GM18520 (cell line): ENCODE measurements around the gene DNAJC25.
"Not testable (repeated sequence)": the region's sequence is repeated elsewhere in the genome, so short reads cannot be mapped to it uniquely, and the experiment has no call there.

Experiments used
- ATAC-seq: cut with Tn5 transposase; IDR thresholded peaks from one replicate; pipeline ENCODE4 v1.9.1; 2021; ENCODE audit not compliant: unreplicated experiment

DNAJC25 gene

DNA sequence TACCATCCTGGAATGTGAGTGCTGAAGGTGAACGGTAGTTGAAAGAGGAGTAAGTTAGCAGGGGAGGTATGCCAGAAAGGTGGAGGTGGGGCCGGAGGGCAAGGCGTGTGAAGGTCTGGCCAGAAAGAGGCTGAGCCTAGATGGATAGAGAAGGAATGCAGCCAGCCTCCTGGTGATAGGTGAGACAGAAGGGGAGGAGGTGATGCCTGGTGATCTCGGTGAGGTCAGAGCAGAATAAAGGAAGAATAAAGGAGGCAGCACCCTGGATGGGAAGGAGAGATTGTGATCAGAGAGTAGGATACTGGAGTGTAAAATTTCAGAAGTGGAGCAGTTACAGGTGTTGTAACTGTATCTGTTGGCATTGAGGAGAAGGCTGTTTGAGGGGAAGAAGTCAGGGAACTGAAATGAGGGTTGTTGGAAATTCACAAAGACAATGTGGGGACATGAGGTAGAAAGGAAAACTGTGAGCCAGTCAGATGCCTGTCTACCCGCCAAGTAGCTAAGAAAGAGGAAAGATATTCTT lies 32.2 kb downstream of the DNAJC25 start:
- no peak for ATAC-seq

DNA sequence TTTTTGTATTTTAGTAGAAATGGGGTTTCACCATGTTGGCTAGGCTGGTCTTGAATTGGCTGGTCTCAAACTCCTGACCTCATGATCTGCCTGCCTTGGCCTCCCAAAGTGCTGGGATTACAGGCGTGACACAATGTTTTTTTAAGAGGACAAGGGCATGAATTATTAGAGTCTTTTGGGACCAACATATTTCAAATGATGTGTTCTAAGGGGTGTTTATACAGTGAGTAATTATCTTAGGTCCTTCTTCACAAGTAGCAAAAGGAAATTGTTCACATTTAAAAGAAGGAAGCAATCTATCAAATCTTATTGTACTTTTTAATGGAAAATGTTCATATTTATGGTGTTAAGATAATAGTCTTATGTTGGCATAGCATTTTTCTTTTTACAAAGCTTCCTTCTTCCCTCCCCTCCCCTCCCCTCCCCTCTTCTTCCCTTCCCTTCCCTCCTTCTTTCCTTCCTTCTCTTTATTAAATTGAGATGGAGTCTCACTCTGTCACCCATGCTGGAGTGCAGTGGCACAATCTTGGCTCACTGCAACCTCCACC lies 37.0 kb downstream of the DNAJC25 start:
- no peak for ATAC-seq

DNA sequence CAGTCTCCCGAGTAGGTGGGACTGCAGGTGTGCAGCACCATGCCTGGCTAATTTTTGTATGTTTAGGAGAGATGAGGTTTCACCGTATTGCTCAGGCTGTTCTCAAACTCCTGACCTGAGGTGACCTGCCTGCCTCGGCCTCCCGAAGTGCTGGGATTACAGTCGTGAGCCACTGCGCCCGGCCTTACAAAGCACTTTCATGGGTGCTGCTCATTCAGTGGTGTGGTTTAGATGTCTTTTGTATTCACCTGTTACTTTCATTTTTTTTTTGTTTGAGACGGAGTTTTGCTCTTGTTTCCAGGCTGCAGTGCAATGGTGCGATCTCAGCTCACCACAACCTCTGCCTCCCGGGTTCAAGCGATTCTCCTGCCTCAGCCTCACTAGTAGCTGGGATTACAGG lies 37.5 kb downstream of the DNAJC25 start:
- ATAC-seq, result not testable (repeated sequence)

DNA sequence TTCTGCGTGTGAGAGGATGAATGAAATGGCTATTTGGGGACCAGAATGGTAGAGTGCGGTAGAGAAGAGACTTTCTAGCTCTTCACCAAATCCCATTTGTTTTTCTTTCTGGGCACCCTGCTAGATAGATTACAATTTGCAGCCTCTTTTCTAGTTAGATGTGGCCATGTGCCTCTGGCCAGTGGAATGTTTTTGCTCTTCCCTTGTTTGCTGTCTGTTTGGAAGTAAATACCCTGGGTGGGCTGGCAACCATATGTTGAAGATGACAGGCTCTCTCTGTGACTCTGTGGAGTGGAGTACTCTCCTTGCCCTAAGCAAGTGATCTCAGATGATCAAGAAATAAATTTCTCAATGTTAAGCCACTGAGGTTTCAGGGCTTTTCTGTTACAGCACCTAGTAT lies 43.2 kb downstream of the DNAJC25 start:
- ATAC-seq, result no peak

DNA sequence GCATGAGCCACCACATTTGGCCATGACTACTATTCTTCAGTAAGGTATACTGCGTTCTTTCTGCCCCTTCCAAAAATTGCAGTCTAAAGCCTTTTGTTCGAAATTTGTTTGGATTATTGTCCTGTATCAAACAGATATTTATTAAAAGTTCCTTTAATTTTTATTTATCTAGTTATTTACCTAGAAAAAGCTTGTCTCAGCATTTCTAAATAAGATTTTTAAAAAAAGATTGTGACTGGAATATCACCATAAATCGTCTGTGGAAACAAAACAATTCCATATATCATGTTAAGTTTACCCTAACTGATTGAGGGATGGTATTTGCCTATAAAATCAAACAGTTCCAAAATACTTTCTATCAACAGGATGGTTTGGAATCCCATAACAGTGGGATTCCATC lies 45.0 kb downstream of the DNAJC25 start:
- no peak for ATAC-seq

DNA sequence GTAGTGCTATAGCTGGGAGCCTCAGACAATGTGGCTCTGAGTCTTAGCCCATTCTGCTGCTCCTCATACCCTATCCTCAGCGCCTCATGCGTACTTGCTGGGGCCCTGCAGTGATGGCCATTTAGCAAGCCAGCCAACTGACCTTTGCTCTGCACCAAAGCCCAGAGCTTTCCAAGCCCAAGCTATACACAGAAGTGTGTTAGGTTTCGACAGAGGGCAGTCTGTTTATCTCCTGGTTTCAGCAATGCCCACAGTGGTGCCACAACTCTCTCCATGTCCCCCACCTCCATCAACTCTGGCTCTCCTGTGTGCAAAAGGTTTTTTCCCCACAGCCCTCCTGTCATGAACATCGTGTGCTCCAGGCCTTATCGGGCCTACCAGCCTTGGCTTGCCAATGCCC lies 47.2 kb downstream of the DNAJC25 start:
- no peak for ATAC-seq

DNA sequence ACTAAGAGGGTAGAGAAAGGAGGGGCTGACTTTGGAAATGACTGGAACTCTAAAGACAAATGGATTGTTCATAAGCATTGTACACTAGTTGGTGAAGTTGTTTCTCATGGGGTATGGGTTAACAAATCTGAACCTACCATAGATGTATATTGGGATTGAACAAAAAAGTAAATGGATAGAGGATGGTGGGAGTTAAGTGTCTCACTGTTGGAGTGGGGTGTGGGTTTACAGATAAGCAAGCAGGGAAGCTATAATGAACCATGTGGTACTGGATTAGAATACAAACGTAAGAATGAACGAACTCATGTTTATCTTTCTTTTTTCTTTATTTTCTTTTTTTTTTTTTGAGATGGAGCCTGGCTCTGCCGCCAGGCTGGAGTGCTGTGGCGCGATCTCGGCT lies 48.1 kb downstream of the DNAJC25 start:
- no peak for ATAC-seq

DNA sequence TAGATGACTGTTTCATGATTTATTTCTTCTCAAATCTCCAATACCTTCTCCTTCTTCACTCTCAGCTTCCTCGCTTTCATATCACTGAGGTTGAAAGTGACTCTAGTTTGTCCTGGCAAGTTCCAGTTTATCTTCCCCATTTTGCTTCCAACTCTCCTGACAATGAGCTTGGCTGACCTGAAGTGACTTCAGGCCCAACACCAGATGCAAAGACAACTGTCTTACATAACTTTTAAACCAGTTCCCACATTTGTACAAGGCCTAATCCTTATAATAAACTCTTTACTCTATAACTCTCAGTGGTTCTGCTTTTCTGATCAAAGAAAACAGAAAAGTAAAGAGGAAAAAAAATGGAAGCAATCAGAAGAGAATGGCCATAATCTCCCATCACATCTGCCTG lies 52.3 kb downstream of the DNAJC25 start:
- ATAC-seq, result no peak

DNA sequence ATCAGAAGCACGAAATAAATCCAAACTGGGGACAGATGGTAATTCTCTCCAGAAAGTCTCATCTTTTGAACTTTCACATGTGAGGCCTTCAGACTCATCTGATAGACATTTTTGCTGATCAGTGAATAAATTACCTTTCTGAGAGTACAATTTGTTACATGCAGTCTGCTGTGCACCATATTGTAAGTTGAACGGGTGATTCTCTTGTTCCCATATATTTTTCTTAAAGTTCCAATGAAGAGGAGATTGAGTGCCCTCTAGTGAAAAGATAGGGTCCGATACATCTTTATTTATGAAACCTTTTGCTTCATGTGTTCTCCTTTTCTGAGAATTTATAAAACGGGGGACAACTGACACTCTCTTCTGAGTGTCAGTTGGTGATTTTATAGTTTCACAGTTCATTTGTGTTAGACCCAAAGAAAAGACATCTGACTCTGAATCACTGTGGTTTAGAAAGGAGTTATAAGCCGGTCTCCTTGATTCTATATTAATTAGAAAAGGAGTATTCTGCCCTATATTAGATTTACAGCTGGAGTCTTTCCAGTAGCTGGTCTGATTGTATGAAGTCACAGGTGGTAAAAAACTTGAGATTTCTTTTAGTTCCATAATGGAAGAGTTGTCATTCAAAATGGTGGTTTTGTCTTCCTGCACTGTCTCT lies 60.7 kb downstream of the DNAJC25 start:
- ATAC-seq, result no peak

DNA sequence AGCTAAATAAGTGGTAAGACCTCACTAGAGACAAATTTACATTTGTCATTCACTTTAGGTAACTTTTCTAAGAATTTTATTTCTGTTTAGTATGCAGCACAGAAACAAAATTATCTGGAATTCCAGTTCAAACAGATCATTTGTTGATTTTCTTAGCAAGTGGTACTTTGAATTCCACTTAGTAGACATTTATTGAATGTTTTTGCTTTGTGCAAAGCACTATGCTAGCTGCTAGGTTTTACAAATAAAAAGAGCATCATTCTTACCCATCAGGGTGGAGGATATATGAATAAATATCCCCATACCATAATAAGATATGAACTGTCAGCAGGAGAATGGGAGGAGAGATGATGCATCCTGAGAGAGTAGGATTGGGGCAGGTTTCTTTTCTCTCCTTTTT lies 65.7 kb downstream of the DNAJC25 start:
- ATAC-seq, result no peak

DNA sequence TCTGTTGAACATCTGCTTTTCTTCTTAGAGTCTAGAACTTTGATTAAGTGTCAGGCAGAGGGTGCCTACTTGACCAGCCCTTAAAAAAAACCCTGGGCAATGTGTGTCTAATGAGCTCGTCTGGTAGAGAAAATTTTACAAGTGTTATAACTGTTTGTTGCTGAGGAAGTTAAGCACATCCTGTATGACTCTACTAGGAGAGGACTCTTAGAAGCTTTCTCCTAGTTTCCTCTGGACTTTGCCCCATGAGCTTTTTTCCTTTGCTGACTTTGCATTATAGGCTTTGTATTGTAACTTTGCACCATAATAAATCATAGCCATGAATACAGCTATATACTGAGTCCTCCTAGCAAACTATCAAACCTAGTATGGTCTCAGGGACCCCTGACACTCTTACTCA lies 69.6 kb downstream of the DNAJC25 start:
- ATAC-seq, result no peak
